ENCODE measurements around the gene FAM193B. TPM values are rescaled to one million over a fixed set of nuclear protein-coding genes. Genes with fewer than 3 reads are reported as not detected.

FAM193B gene
- total and polyA plus RNA-seq, 2 of the 13 experiments (the other 11 are each of a cell fraction or from before 2014, with no cell fraction given) = 21.2 to 40.9 TPM

DNA sequence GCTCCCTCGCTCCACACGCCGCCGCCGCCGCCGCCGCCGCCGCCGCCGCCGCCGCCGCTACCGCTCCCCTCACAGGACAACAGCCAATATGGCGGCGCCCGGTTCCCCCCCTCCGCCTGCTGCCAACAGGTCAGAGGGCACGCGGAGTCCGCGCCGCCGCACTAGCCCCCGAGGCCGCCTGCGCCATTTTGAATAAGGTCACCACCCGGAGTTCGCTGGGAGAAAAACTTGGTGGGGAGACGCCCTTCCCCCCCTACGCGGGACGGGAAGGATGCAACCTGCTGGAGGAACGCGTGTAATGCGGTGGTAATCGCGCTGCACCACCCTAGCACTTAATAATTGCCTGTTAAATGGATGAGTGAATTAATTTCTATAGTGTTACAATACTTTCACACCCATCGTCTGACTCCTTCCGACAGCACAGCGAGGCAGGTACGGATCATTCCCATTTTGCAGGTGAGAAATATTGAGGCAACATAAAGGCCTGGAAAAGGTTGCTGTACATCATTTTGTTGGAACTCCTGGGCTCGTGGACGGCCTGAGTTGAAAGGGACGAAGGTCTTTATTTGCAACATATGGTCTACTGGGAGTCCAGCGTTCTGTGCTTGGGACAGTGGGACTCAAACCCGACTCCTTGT is at the start of gene FAM193B (continued):
- TF ChIP-seq THRA (CRISPR knock-in tag; IDR thresholded peaks at IDR 0.05; ENCODE audit: borderline replicate concordance) (0 out of 2 replicates have a peak, but pooled peaks have one; percentile 35), ZNF121 (CRISPR knock-in tag; IDR thresholded peaks at IDR 0.05) (no peak), ZNF672 (CRISPR knock-in tag; IDR thresholded peaks at IDR 0.05) (no peak), ZFP1 (CRISPR knock-in tag; IDR thresholded peaks at IDR 0.05) (no peak), POLR2A (IDR thresholded peaks at IDR 0.05; ENCODE audit: insufficient read depth in 1 of 2, low read depth in 2 of 2, low read length in 2 of 2) (no peak), U2AF1 (optimal IDR thresholded peaks at IDR 0.05; ENCODE audit: low read depth, low read length) (no peak), FUBP1 (CRISPR knock-in tag; IDR thresholded peaks at IDR 0.05; ENCODE audit: borderline replicate concordance) (no peak), ZNF883 (CRISPR knock-in tag; IDR thresholded peaks at IDR 0.05; ENCODE audit: not compliant biosample characterization) (no peak), ARHGAP35 (CRISPR knock-in tag; IDR thresholded peaks at IDR 0.05; ENCODE audit: borderline replicate concordance) (no peak), ZNF253 (CRISPR knock-in tag; IDR thresholded peaks at IDR 0.05; ENCODE audit: borderline replicate concordance) (no peak), EED (CRISPR knock-in tag; IDR thresholded peaks at IDR 0.05) (no peak), CEBPG (CRISPR knock-in tag; IDR thresholded peaks at IDR 0.05) (peak; percentile 33; the same call in 1 of the 2 replicates), POLR2AphosphoS5 (IDR thresholded peaks at IDR 0.05; ENCODE audit: low read depth, low read length) (no peak), ZNF557 (CRISPR knock-in tag; IDR thresholded peaks at IDR 0.05) (no peak), ZNF7 (CRISPR knock-in tag; IDR thresholded peaks at IDR 0.05) (no peak), ARNTL (CRISPR knock-in tag; IDR thresholded peaks at IDR 0.05) (no peak), SP2 (CRISPR knock-in tag; IDR thresholded peaks at IDR 0.05) (no peak), PBX2 (CRISPR knock-in tag; IDR thresholded peaks at IDR 0.05) (no peak), ZMYM3 (CRISPR knock-in tag; IDR thresholded peaks at IDR 0.05) (peak; percentile 97), ZFP62 (CRISPR knock-in tag; IDR thresholded peaks at IDR 0.05) (no peak), KLF15 (CRISPR knock-in tag; IDR thresholded peaks at IDR 0.05; ENCODE audit: borderline replicate concordance) (no peak), ZNF652 (CRISPR knock-in tag; IDR thresholded peaks at IDR 0.05; ENCODE audit: borderline replicate concordance, low read depth) (no peak), ZNF430 (CRISPR knock-in tag; IDR thresholded peaks at IDR 0.05) (no peak), MAFF (IDR thresholded peaks at IDR 0.05; ENCODE audit: low read depth, low read length) (no peak), GPN1 (CRISPR knock-in tag; IDR thresholded peaks at IDR 0.05; ENCODE audit: borderline replicate concordance) (no peak), IKZF1 (IDR thresholded peaks at IDR 0.05) (no peak)
- TF ChIP-seq, protein P1, sequence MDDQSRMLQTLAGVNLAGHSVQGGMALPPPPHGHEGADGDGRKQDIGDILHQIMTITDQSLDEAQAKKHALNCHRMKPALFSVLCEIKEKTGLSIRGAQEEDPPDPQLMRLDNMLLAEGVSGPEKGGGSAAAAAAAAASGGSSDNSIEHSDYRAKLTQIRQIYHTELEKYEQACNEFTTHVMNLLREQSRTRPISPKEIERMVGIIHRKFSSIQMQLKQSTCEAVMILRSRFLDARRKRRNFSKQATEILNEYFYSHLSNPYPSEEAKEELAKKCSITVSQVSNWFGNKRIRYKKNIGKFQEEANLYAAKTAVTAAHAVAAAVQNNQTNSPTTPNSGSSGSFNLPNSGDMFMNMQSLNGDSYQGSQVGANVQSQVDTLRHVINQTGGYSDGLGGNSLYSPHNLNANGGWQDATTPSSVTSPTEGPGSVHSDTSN (CRISPR knock-in tag; IDR thresholded peaks at IDR 0.05; ENCODE audit: borderline replicate concordance) = no peak
- TF ChIP-seq, protein P2, sequence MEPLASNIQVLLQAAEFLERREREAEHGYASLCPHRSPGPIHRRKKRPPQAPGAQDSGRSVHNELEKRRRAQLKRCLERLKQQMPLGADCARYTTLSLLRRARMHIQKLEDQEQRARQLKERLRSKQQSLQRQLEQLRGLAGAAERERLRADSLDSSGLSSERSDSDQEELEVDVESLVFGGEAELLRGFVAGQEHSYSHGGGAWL (CRISPR knock-in tag; IDR thresholded peaks at IDR 0.05) = no peak
